Retinal pigment epithelial cell (primary cell): ENCODE results near the gene MAIP1.

ENCODE experiments used
- DNase-seq: peaks from one replicate; pipeline ENCODE4 v3.0.0-alpha.2; 2010; ENCODE audit warnings: low read depth
- H3K4me3 ChIP-seq: 2 replicates; pipeline ENCODE4 v1.5.1; 2011; ENCODE audit warnings: mild to moderate bottlenecking, low read length, control low read depth, moderate library complexity
- CTCF ChIP-seq: conservative IDR thresholded peaks from 2 replicates; pipeline ENCODE4 v1.5.1; 2011; ENCODE audit warnings: low read depth, low read length, control low read depth, inconsistent platforms

Gene MAIP1

GRCh38 chr2:199914372-199914958 lies 40.9 kb upstream of the MAIP1 start:
- TF ChIP-seq CTCF = no peak
- no peak overlapping the region for H3K4me3 ChIP-seq
- no peak for DNase-seq

DNA sequence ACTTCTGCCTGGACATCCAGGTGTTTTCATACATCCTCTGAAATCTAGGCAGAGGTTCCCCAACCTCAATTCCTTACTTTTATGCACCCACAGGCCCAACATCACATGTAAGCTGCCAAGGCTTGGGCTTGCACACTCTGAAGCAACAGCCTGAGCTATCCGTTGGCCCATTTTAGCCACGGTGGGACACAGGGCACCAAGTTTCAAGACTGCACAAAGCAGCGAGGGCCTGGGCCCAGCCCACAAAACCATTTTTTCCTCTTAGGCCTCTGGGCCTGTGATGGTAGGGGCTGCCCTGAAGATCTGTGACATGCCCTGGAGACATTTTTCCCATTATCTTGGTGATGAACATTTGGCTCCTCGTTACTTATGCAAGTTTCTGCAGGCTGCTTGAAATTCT lies 38.4 kb upstream of the MAIP1 start:
- H3K4me3 ChIP-seq = no peak overlapping the region
- no peak for DNase-seq
- no peak for TF ChIP-seq CTCF

- TF ChIP-seq CTCF = no peak
- DNase-seq = no peak
- H3K4me3 ChIP-seq = no peak overlapping the region
These were observed 32.5 kb upstream of the MAIP1 start for GRCh38 chr2:199922856-199923255.

GRCh38 chr2:199923924-199924323 lies 31.5 kb upstream of the MAIP1 start:
- no peak overlapping the region for H3K4me3 ChIP-seq
- no peak for DNase-seq
- TF ChIP-seq CTCF = no peak

DNA sequence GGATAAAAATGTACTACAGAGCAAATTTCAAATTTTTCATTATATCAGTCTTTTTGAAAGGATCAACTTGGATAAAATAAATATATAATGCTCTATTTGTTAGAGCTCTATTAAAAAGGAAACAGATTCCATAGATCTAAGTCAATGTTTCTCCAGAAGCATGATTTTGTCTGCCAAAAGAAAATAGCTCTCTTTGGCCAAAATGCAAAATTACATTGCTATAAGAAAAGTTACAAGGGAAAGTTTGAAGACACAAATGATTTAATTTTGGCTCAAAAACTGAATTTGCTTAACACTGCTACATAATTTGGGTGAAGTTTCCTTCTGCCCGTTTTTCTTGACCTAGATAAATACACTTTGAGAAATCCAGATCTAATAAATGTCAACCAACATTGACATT lies 28.6 kb upstream of the MAIP1 start:
- TF ChIP-seq CTCF = no peak
- H3K4me3 ChIP-seq = no peak overlapping the region
- no peak for DNase-seq

- TF ChIP-seq CTCF = no peak
- DNase-seq = no peak
- H3K4me3 ChIP-seq = no peak overlapping the region
These were observed 27.2 kb upstream of the MAIP1 start for GRCh38 chr2:199928226-199928625.

GRCh38 chr2:199928626-199929025 lies 26.8 kb upstream of the MAIP1 start:
- no peak for TF ChIP-seq CTCF
- DNase-seq = no peak

More at GRCh38 chr2:199928626-199929025, 26.8 kb upstream of the MAIP1 start:
- no peak overlapping the region for H3K4me3 ChIP-seq
